ENCODE data around the gene RYK. TPM values are rescaled to one million over a fixed set of nuclear protein-coding genes. Genes with fewer than 3 reads are reported as not detected.

Gene RYK
- total RNA-seq, 4 donors from 2014 or later = 54.3 to 225 (median 138) TPM

- no peaks in the 10 kb centered on the region for H3K9me3 ChIP-seq
- no peaks in the 10 kb centered on the region for H3K4me1 ChIP-seq
- intact Hi-C loops (cut with DNase I; ENCODE audit: low total_unique reads) = no loop called here
- H3K36me3 ChIP-seq = no peaks in the 10 kb centered on the region
- H3K27ac ChIP-seq = no peak overlapping the region
- no peak overlapping the region for H3K4me3 ChIP-seq
- H3K27me3 ChIP-seq = no peaks in the 10 kb centered on the region
- TF ChIP-seq, protein P1, sequence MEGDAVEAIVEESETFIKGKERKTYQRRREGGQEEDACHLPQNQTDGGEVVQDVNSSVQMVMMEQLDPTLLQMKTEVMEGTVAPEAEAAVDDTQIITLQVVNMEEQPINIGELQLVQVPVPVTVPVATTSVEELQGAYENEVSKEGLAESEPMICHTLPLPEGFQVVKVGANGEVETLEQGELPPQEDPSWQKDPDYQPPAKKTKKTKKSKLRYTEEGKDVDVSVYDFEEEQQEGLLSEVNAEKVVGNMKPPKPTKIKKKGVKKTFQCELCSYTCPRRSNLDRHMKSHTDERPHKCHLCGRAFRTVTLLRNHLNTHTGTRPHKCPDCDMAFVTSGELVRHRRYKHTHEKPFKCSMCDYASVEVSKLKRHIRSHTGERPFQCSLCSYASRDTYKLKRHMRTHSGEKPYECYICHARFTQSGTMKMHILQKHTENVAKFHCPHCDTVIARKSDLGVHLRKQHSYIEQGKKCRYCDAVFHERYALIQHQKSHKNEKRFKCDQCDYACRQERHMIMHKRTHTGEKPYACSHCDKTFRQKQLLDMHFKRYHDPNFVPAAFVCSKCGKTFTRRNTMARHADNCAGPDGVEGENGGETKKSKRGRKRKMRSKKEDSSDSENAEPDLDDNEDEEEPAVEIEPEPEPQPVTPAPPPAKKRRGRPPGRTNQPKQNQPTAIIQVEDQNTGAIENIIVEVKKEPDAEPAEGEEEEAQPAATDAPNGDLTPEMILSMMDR (IDR thresholded peaks at IDR 0.05) = no peak
- TF ChIP-seq POLR2A (IDR thresholded peaks at IDR 0.05) = no peak
- DNase-seq = no peak
These were observed 96.9 kb downstream of the RYK start for GRCh38 chr3:134153761-134154160.

GRCh38 chr3:134150476-134150875 is 100.2 kb downstream of the RYK start:
- Histone ChIP-seq H3K36me3 (no peaks in the 10 kb centered on the region), H3K27ac (peak overlapping the region in 1 of 2 donors; percentile 34), H3K27me3 (no peaks in the 10 kb centered on the region), H3K4me1 (no peaks in the 10 kb centered on the region), H3K9me3 (no peaks in the 10 kb centered on the region), H3K4me3 (no peak overlapping the region)
- intact Hi-C loops (cut with DNase I; ENCODE audit: low total_unique reads) = no loop called here
- no peak for TF ChIP-seq POLR2A (IDR thresholded peaks at IDR 0.05)
- TF ChIP-seq, protein P1 (IDR thresholded peaks at IDR 0.05) = no peak
- DNase-seq = peak in 1 of 2 donors; percentile 39

GRCh38 chr3:134149286-134149685 is 101.4 kb downstream of the RYK start:
- H3K4me3 ChIP-seq = no peak overlapping the region
- no peaks in the 10 kb centered on the region for H3K9me3 ChIP-seq
- DNase-seq = no peak
- H3K36me3 ChIP-seq = no peaks in the 10 kb centered on the region
- H3K27me3 ChIP-seq = no peaks in the 10 kb centered on the region
- no peaks in the 10 kb centered on the region for H3K4me1 ChIP-seq
- H3K27ac ChIP-seq = no peak overlapping the region
- intact Hi-C loops (cut with DNase I; ENCODE audit: low total_unique reads) = no loop called here
- TF ChIP-seq POLR2A (IDR thresholded peaks at IDR 0.05) = no peak
- TF ChIP-seq, protein P1 (IDR thresholded peaks at IDR 0.05) = no peak

- intact Hi-C loops (cut with DNase I; ENCODE audit: low total_unique reads) = no loop called here
- Histone ChIP-seq H3K27me3 (no peaks in the 10 kb centered on the region), H3K4me3 (no peak overlapping the region), H3K9me3 (no peaks in the 10 kb centered on the region), H3K4me1 (no peaks in the 10 kb centered on the region), H3K36me3 (no peaks in the 10 kb centered on the region), H3K27ac (no peak overlapping the region)
- TF ChIP-seq, protein P1 (IDR thresholded peaks at IDR 0.05) = no peak
- TF ChIP-seq POLR2A (IDR thresholded peaks at IDR 0.05) = no peak
- DNase-seq = no peak
These were observed 102.1 kb downstream of the RYK start for GRCh38 chr3:134148534-134148933.

GRCh38 chr3:134147411-134147810 is 103.2 kb downstream of the RYK start:
- intact Hi-C loops (cut with DNase I; ENCODE audit: low total_unique reads) = no loop called here
- no peak overlapping the region for H3K27ac ChIP-seq
- H3K36me3 ChIP-seq = no peaks in the 10 kb centered on the region
- no peaks in the 10 kb centered on the region for H3K27me3 ChIP-seq
- DNase-seq = no peak
- no peak overlapping the region for H3K4me3 ChIP-seq
- H3K4me1 ChIP-seq = no peaks in the 10 kb centered on the region
- H3K9me3 ChIP-seq = no peaks in the 10 kb centered on the region
- TF ChIP-seq POLR2A (IDR thresholded peaks at IDR 0.05) = no peak
- TF ChIP-seq, protein P1 (IDR thresholded peaks at IDR 0.05) = no peak
